Gastroesophageal sphincter (tissue), 4 donors: Measurements from ENCODE around the gene RIPOR3. TPM values are rescaled to one million over a fixed set of nuclear protein-coding genes. Genes with fewer than 3 reads are reported as not detected.
"Not testable (repeated sequence)": the region's sequence is repeated elsewhere in the genome, so short reads cannot be mapped to it uniquely, and the experiment has no call there.

Experiments
- ATAC-seq: fragments of 150-250 bp; one replicate; pipeline ENCODE4 v1.9.1; 2016; ENCODE audit warnings: mild to moderate bottlenecking, moderate library complexity
- H3K27ac ChIP-seq, 4 donors: fragments of 200-600 bp; sonication (generic) in 3 of 4; 1 replicate in 3 of 4; 2 replicates in 1 of 4; pipeline ENCODE4 v1.5.1; 2016 to 2019
- H3K27me3 ChIP-seq: fragments of 200-600 bp; sonication (generic); one replicate; pipeline ENCODE4 v1.5.1; 2019
- H3K36me3 ChIP-seq, 2 donors: fragments of 200-600 bp; sonication (generic); one replicate each; pipeline ENCODE4 v1.5.1; 2019; ENCODE audit warnings: control low read depth in 1 of 2
- H3K4me1 ChIP-seq, 3 donors: fragments of 200-600 bp; sonication (generic); 1 replicate in 2 of 3; 2 replicates in 1 of 3; pipeline ENCODE4 v1.5.1; 2016 to 2019; ENCODE audit warnings: control low read depth in 2 of 3
- H3K4me3 ChIP-seq, 2 donors: fragments of 200-600 bp; sonication (generic); one replicate each; pipeline ENCODE4 v1.5.1; 2019; ENCODE audit warnings: mild to moderate bottlenecking in 1 of 2, moderate library complexity in 1 of 2
- H3K9me3 ChIP-seq, 3 donors: fragments of 200-600 bp; sonication (generic); one replicate each; pipeline ENCODE4 v1.5.1; 2017 to 2019; ENCODE audit warnings: control low read depth in 2 of 3
- CTCF ChIP-seq, 4 experiments: fragments of 200-600 bp in 2 of 4; fragments of 450-650 bp in 2 of 4; sonication (generic) in 1 of 4; IDR thresholded peaks; one replicate each; pipeline ENCODE4 v1.5.1; 2017 to 2019; ENCODE audit warnings: antibody characterized with exemption in 4 of 4, mild to moderate bottlenecking in 2 of 4, moderate library complexity in 2 of 4
- EP300 ChIP-seq: sonication (generic); formaldehyde crosslinking; IDR thresholded peaks from one replicate; pipeline ENCODE4 v1.6.1; 2017; ENCODE audit warnings: antibody characterized with exemption, mild to moderate bottlenecking
- POLR2A ChIP-seq, 2 donors: fragments of 450-650 bp; IDR thresholded peaks; one replicate each; pipeline ENCODE4 v1.6.1; 2017; ENCODE audit warnings: antibody characterized with exemption in 2 of 2, mild to moderate bottlenecking in 2 of 2, moderate library complexity in 1 of 2
- POLR2AphosphoS5 ChIP-seq: sonication (generic); formaldehyde crosslinking; IDR thresholded peaks from one replicate; pipeline ENCODE4 v1.6.1; 2017; ENCODE audit warnings: antibody characterized with exemption
- WGBS, 2 donors: methylation state at CpG; one replicate each; pipeline ENCODE4 v1.1.5; 2018; ENCODE audit warnings: low coverage in 1 of 2; 5-methylcytosine and 5-hydroxymethylcytosine counted together
- total RNA-seq, 4 donors: library from RNA; depleted of rRNA; stranded (reverse); fragments of >200 nt; gene quantifications; one replicate each; pipeline ENCODE4 v1.1.0, GENCODE V29; 2016

Gene RIPOR3
- total RNA-seq, 4 donors from 2014 or later = 8.2 to 24.1 (median 12.9) TPM

GRCh38 chr20:50604451-50604850 is 86.9 kb downstream of the RIPOR3 start:
- no peak for ATAC-seq
- Histone ChIP-seq H3K27ac (no peak overlapping the region), H3K4me1 (peaks cover 0 to 4% (median 0%) of the 10 kb centered on the region in 3 donors), H3K27me3 (peaks cover 12% of the 10 kb centered on the region), H3K9me3 (no peaks in the 10 kb centered on the region), H3K4me3 (no peak overlapping the region), H3K36me3 (peaks cover 0 to 61% of the 10 kb centered on the region in 2 donors)
- WGBS, 2 donors = 97% methylated on average over 6 of the region's 12 CpGs; no CpG with 5 or more reads in 1 of the 2 donors
- TF ChIP-seq POLR2AphosphoS5 = no peak
- TF ChIP-seq EP300 = no peak

GRCh38 chr20:50602432-50603088 is 88.8 kb downstream of the RIPOR3 start:
- peaks cover 0 to 5% (median 0%) of the 10 kb centered on the region in 3 donors for H3K4me1 ChIP-seq
- no peak overlapping the region for H3K4me3 ChIP-seq
- H3K27ac ChIP-seq = no peak overlapping the region
- TF ChIP-seq EP300 (no peak), POLR2AphosphoS5 (no peak), POLR2A (IDR thresholded peaks at IDR 0.05) (no peak), CTCF (IDR thresholded peaks at IDR 0.05) (no peak)
- 100% methylated on average over 2 of the region's 15 CpGs; no CpG with 5 or more reads in 1 of the 2 donors for WGBS, 2 donors
- H3K27me3 ChIP-seq = peaks cover 29% of the 10 kb centered on the region
- no peak for ATAC-seq
- peaks cover 0 to 42% of the 10 kb centered on the region in 2 donors for H3K36me3 ChIP-seq
- H3K9me3 ChIP-seq = no peaks in the 10 kb centered on the region

- H3K27ac ChIP-seq = no peak overlapping the region
- H3K4me1 ChIP-seq = peaks cover 0 to 5% (median 0%) of the 10 kb centered on the region in 3 donors
- H3K27me3 ChIP-seq = peaks cover 36% of the 10 kb centered on the region
- H3K9me3 ChIP-seq = no peaks in the 10 kb centered on the region
- H3K36me3 ChIP-seq = peaks cover 0 to 36% of the 10 kb centered on the region in 2 donors
- WGBS, 2 donors = 51 to 69% methylated on average over 2 to 4 of the region's 33 CpGs
- ATAC-seq = no peak
- no peak overlapping the region for H3K4me3 ChIP-seq
- TF ChIP-seq POLR2A (IDR thresholded peaks at IDR 0.05) (no peak), CTCF (IDR thresholded peaks at IDR 0.05) (no peak), EP300 (no peak), POLR2AphosphoS5 (no peak)
Observed at GRCh38 chr20:50601511-50602431, 89.6 kb downstream of the RIPOR3 start.

- H3K9me3 ChIP-seq = no peaks in the 10 kb centered on the region
- ATAC-seq = no peak
- no peak overlapping the region for H3K4me3 ChIP-seq
- no peak for TF ChIP-seq EP300
- no peak for TF ChIP-seq CTCF (IDR thresholded peaks at IDR 0.05)
- no peak for TF ChIP-seq POLR2AphosphoS5
- no peak for TF ChIP-seq POLR2A (IDR thresholded peaks at IDR 0.05)
- H3K27me3 ChIP-seq = peaks cover 50% of the 10 kb centered on the region
- H3K36me3 ChIP-seq = peaks cover 0 to 36% of the 10 kb centered on the region in 2 donors
- peaks cover 0 to 19% (median 0%) of the 10 kb centered on the region in 3 donors for H3K4me1 ChIP-seq
- WGBS, 2 donors = 80 to 82% methylated on average over 12 of the region's 12 CpGs
- H3K27ac ChIP-seq = no peak overlapping the region
Observed at GRCh38 chr20:50600281-50600895, 91.0 kb downstream of the RIPOR3 start.

- not testable (repeated sequence) for H3K4me3 ChIP-seq, ATAC-seq, H3K9me3 ChIP-seq, H3K27ac ChIP-seq
- WGBS, 2 donors = 100% methylated on average over 1 to 3 of the region's 5 CpGs
- peaks cover 0 to 28% of the 10 kb centered on the region in 2 donors for H3K36me3 ChIP-seq
- peaks cover 50% of the 10 kb centered on the region for H3K27me3 ChIP-seq
- H3K4me1 ChIP-seq = peaks cover 0 to 24% (median 0%) of the 10 kb centered on the region in 3 donors
Observed at GRCh38 chr20:50598768-50599167, 92.6 kb downstream of the RIPOR3 start.
